Umbilical cord (tissue), 2 donors: Measurements from ENCODE around the gene FAM131C. TPM values are rescaled to one million over a fixed set of nuclear protein-coding genes. Genes with fewer than 3 reads are reported as not detected.

Experiments used
- DNase-seq: peaks from one replicate; pipeline ENCODE4 v3.0.0-alpha.2; 2015; ENCODE audit warnings: low spot score
- total RNA-seq: library from RNA; depleted of rRNA; stranded (reverse); fragments of >200 nt; gene quantifications from one replicate; pipeline ENCODE4 v1.2.3, GENCODE V29; 2014; ENCODE audit warnings: low replicate concordance; ENCODE audit not compliant: insufficient read depth

Gene FAM131C
- total RNA-seq, 1 donor from 2014 or later: 3.6 TPM

DNA sequence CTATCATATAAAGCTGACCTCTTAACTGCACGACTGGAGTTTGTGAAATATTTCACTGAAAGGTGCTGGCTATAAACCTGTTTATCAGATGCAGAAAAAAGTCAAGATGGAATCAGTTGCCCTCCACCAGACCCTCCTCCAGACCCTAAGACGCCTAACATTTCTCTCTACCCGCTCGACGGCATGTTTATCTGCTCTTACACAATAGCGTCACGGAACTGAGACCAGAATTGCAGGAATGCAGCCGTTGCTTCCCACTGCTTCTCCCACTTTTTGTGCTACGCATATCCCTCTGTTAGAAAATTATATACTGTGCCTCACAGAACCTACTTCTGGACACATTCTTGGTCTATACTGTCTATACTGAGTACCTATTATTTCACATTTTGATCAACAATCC is 28.2 kb upstream of the FAM131C start:
- peak; percentile 54 for DNase-seq

DNA sequence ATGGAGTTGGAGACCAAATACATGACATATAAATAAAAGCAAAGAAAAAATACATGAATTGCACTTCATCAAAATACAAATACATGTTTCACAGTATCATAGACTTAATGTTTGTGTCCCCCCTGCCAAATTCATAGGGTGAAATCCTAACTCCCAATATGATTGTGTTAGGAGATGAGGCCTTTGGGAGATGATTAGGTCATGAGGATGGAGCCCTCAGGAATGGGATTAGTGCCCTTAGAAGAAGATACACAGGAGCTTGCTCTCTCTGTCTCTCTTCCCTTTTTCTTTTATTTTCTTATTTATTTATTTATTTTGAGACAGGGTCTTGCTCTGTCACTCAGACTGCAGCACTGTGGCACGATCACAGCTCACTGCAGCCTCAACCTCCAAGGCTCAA is 26.0 kb upstream of the FAM131C start:
- no peak for DNase-seq

DNA sequence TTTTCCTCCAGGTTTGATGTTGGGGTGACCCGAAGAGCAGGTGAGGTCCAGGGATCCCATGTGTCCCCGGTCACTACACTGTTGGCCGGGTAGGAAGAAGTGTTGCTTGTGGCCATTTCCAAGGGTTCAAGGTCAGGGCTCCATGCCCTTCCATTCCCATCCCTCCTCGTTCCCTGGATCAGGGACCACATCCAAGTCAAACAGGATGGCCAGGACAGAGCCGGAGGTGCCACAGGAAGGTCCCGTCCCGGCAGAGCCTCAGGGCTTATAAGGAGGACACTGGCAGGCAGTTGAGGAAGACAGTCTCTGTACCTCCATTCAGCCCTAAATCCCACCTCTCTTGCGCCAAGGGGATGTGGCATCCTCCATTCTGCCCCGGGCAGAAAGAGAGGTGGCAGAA is 22.0 kb upstream of the FAM131C start:
- no peak for DNase-seq

DNA sequence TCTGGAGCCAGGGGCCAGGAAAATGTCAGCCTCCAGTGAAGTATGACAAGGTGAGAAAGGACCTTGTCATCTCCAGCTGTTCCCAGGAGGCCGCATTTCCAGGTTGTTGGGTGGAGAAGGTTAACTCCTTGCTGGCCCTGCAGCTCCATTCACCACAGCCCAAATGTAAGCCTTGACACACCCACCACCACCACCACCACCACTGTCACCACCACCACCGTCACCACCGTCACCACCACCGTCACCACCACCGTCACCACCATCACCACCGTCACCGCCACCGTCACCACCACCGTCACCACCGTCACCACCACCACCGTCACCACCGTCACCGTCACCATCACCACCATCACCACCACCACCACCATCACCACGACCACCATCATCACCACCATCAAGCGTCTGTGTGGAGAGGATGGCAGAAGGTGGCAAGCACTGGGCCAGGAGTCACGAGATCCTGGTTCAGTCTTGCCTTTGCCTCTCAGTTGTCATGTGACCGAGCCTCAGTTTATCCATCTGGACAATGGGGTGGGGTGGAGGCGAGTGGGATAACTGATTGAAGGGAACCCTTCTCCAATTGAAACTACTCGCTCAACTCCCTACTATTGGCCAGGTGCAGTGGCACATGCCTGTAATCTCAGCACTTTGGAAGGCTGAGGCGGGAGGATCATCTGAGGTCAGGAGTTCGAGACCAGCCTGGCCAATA is 21.2 kb upstream of the FAM131C start:
- DNase-seq: no peak

DNA sequence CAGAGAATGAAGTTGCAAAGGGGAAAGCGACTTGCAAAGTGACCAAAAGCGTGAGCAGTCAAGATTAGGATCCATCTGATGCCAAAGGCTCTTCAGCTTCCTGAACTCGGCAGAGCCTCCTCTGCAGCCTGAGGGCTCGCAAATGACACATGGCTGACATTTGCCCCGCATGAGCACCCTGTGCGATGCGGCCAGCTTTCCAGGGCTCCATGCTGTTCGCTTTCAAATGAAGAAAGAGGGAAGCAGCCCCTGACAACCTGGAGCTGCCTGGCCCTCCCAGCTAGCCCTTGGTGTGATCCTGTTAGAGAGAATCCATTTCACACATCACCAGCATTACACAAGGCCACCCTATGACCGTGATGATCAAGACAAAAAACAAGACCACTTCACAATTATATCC is 20.2 kb upstream of the FAM131C start:
- no peak for DNase-seq

DNA sequence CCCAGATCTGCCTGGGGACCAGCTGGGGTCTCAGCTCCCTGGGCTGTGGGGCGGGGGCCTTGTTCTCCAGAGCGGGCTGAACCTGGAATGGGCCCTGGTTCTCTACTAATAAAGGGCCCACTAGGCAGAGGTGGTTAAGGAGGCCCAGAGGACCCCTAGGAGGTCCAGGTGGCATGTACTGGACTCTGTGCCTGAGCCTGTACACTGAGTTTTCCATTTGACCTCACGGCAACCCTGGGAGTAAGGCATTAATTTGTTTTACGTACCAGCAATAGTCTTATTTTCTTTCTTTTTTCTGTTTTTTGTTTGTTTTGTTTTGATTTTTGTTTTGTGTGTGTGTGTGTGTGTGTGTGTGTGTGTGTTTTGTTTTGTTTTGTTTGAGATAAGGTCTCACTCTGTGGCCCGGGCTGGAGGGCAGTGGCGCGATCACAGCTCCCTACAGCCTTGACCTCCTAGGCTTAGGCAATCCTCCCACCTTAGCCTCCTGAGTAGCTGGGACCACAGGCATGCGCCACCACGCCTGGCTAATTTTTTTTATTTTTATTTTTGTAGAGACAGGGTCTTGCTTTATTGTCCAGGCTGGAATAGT is 19.6 kb upstream of the FAM131C start:
- no peak for DNase-seq

DNA sequence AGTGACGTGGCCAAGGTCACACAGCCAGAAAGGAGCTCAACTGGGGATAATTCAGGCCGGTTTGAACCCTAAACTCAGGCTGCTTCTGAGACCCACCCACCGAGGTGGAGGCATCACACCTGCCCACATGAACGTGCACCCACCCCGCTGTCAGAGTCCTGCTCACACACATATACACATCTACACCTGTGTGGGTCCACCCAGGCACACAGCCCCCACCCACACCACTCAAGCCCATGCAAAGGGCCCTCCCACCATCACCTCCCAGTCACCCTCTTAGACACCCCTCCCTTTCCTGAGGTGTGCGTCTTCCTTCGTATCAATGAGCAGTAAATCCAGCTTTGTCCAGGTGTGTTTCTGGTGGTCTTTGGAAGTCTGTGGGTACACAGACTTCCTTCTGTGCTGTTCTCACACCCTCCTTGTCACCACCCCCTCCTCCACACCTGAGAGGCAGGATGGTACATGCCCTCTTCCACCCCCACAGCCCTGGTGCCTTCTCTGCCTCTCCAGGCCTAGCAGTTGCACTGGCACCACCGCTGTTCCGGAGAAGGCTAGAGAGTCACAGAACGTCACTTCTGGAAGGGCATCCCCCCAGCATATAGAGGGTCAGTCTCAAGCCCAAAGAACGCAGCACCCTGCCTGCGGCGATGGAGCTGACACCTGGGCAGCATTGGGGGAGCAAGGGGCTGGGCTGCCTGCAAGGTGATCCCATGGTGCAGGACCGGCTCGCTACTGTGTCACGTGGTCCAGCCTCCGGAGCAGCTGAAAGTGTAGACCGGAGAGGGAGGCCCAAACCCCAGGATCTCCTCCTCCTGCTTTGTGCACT is 18.9 kb upstream of the FAM131C start:
- no peak for DNase-seq

DNA sequence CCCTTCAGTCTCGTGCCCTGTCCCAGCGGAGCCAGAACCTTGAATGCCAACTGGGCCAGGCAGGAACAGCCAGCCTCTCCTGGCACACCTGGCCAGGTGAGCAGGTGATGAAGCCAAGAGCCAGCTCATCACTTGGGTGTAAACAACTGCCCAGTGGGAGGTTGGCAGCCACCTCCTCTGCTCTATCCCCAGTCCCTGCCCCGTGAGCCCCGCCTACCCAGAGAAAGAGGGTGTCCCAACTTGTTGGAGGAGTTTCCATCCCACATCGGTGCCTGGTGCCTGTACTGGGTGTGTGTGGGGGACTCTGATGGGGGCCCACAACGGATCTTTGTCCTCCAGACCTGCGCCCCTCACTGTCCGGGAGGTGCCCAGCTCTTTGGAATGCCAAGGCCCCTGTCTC is 17.8 kb upstream of the FAM131C start:
- no peak for DNase-seq

DNA sequence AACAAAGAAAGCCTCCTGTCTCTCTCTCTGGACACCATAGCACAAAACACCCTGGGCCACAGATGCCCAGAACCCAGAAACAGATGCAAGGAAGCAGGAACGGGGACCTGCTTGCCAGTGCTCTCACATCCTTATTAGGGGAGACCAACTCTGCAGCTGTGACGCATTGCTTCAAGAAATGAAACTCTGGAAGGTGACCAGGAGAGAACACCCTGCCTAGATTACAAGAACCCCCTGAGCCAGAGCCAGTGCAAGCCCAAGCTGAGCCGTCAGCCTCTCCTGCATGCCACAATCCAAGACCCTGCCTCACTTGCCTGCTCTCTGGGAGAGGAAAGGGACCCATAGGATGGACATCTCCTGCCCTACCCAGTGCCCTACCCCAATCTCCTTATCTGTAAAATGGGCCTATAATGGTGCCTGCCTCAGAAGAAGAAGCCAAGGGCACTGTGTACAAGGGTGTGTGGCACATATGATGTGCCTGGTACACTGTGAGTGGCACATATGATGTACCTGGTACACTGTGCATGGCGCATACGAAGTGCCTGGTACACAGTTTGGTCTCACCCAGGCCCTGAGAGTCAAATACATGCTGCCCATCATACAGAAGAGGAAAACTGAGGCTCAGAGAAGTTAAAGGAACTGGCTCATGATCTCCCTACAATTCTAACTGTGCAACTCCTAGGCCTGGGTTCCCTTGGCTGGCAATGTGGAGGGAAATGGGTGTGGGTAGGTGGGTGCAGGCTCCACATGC is 16.8 kb upstream of the FAM131C start:
- DNase-seq: no peak

DNA sequence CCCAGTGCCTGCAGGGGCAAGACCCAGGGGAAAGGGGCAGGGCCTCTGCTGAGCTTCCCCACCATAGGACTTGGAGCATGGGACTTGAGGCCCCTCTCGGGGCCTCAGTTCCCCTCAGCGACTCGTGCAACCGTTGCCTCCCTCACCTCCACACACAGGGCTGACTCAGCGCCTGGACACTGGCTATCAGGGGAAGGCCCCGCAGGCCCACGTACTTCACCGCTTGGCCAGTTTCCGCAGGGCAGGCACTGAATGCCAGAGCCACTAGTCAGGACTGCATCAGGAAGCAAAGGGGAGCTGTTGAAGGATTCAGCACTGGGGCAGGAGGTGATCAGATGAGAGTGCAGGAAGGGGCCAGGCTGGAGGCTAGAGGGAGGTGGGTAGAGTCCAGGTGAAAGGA is 15.5 kb upstream of the FAM131C start:
- DNase-seq: no peak

DNA sequence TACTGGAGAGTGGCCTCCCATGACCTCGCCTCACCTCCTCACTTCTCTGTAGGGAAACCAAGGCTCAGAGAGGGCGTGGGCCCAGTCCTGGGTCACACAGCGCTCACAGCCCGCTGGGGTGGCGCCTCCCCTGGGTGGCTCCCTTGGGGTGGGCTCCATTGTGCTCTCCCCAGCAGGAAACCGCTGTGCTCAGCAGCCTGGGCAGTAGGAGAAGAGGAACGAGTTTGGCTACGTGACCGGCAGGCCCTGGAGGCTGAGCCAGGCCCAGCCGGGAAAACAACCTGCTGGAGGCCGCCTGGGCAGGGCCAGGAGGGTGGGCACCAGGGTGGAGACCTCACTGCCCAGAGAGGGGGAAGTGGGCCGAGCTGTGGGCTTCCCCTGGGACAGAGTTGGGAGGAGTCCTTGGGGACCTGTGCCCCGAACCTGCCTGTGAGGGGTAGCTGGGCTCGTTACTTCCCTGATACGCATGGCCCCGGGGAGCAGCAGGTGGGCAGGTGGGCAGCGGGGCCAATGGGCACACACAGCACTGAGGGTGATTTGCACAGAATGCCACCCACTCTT is 15.0 kb upstream of the FAM131C start:
- DNase-seq: peak; percentile 31

DNA sequence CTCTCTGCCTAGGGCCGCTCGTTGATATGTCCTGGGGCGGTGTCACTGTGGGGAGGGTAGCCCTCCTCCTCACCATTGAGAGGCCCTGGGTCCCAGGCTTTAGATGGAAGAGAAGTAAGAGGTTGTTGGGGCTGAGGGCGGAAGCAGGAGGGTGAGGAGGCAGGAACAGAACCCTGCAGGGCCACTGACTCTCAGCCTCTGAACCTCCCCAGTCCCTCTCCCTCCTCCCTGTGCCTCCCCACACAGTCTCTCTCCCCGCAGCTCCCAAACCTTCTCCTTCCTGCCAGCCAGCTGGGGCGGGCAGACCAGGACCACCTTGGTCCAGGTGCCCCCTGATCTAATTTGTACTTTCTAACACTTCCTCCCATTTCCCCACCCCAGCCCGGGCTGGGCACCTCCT is 14.3 kb upstream of the FAM131C start:
- no peak for DNase-seq

DNA sequence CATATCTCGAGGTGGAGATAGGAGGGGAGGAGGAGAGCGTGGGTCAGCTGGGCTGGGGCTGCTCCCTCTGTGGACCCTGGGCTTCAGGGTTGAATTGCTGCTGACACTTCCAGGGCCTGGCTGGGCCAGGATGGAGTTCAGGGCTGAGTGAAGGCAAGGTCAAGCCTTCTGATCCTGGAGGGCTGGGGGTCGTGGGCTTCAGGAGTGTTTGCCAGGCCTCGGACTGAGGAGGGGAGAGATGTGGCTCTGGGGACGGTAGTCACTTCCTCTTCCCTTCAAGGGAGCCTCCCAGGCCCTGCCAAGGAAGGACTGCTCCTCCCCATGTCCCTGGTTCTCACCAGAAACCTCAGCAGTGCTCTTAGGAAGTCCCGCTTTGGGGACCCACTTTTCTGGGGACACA is 12.1 kb upstream of the FAM131C start:
- no peak for DNase-seq

DNA sequence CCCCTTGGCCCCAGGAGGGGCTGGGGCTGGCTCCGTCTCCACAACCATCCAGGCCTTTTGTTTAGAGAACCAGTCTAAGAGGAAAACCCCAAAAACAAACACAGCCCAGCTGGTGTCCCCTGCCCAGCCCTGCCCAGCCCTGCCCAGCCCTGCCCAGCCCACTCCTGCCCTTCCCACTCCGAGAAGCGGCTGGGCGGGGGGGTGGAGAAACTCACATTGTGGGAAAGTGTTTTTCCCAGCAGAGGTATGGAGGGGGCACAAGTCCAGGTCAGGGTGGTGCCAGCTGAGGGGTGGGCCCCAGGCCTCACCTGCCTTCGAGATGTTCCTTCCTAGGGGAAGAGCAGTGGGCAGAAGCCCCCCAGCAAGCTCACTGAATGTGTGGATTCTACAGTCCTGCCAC is 10.0 kb upstream of the FAM131C start:
- DNase-seq: no peak

DNA sequence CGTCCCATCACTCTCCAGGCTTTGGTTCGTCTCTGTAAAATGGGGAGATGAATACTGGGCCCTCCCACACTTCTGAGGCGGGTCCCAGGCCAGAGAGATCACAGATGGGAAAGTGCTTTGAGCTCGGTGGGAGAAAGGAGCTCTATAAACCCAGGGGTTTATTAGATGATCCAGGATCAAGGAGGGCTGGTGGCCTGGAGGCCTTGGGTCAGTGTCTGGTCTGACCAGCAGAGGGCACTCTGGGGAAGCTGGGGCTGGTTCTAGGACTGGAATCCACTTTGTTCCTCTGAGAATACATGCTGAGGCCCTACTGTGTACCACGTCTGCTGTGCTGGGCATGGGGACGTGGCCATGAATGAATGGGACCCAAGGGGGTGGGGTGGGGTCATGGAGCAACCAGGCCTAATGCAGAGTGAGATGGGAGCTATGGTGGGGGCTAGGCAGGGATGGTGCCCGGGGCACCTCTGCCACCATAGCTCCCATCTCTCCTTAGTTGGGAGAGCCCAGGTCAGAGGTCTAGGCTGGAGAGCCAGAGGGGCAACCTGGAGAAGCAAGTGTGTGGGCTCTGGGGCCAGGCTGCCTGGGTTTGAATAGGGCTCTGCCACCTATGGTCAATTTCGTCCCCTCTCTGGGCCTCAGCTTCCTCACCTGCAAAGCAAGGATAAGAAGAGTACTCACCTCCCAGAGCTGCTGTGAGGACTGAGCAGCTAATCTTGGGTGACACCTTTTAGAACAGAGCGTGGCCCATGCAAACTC is 9.0 kb upstream of the FAM131C start:
- peak; percentile 62 for DNase-seq

DNA sequence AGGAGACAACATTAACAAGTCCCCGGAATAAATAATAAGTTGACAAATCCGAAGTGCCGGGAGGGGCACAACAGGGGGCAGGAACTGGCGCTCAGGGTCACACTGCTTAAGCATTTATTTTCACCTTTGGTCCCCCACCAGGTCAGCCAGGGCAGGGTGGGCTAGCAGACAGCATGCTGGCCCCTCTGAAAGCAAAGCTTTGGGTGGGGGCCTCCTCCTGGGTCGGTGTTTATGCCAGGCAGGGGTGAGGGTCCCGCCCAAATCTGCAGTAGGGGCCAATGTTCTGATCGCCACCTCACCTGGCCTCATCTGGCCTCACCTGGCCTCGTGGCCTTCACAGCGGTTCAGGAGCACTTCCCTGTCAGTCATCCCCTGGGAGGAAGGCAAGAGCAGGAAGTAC is 8.2 kb upstream of the FAM131C start:
- DNase-seq: no peak

DNA sequence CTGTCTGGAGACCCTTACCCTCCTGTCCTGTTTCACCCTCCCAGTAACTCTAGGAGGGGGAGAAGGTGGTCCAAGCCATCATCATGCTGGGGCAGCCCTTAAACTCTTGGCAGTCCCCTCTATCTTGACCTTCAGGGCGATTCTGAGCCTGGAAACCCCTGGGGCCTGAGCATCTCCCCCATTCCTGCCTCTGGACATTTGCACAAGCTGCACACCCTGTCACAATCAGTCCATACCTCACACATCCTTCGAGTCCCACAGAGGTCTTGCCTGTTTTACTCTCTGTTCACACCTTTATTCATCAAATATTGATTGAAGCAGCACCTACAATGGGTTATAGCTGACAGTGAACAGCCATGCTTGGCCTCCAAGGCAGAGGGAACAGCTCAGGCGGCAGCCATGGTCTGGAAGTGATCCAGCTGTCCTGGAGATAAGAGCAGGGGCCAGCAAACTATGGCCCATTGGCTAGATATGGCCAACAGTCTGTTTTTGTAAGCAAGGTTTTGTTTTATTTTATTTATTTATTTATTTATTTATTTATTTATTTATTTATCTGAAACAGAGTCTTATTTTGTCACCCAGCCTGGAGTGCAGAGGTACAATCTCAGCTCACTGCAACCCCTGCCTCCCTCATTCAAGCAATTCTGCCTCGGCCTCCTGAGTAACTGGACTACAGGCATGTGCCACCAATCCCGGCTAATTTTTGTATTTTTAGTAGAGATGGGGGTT is 7.1 kb upstream of the FAM131C start:
- no peak for DNase-seq

DNA sequence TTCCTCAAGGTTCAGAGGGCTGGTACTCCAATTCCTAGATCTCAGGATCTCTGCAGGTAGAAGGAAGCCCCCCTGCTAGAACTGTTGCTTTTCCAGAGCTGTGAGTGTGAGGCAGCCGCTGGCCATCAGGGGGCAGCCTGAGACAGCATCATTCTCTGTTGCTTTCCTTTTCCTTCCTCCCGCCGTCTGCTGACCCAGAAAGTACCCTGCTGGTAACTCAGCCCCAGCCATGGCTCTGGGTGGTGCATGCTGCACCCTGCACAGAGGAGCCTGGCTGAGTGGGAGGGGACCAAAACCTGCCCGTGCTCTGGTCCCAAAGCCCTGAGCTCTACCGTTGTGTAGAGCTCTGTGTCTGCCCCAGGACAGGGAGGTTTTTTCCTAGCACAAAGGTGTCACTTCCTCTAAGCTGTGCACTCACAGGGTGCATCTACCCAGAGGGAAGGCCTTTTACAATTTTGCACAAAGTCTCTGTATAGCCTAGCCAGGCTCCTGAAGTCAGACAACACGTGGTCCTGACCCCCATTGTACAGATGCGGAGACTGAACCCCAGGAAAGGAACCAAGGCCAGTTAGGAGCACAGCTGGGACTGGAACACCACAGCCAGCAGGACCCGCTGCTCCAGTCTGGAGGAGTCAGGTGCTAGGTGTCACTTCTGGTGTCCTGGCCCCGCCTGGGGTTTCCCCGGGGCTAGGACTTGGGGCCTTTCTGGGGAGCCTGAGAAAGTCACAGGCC is 5.6 kb upstream of the FAM131C start:
- DNase-seq: peak; percentile 84

DNA sequence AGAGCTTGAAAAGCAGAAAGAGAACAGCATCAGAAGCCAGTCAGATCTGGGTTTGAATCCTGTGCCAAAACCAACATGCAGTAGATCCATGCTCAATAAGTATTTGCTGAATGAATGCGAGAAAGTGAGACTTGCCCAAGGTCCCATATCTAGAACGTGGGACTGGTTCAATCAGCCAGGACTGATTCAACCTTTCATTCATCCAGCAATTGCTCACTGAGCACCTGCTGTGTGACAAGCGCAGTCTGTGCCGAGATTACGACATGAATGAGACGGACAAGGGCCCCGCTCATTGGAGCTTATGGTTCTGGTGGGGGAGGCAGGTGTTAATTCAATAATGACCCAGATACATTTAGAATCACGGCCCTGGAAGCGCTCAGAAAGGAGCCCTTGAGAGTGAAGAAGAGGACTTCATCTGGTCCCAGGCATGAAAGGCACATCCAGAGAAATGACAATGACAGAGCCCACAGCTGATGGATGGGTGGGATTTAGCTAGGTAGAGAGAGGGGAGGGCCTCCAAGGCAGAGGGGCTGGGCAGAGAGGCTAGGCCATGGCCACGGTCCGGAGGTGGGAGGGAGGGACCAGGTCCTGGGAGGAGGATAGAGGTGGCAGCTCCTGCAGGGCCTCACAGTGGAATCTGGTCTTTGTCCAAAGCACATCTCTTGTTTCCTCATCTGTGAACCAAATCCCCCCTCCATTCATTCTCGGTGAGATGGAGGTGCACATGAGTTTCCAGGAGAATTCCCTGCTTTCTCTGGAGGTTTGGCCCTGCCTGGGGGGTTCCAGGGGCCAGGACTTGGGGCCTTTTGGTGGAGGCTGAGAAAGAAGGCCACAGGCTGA is 4.2 kb upstream of the FAM131C start:
- no peak for DNase-seq
